Liver (tissue), 3 donors: Measurements from ENCODE around the gene TLE3.

Experiments used
- EGR1 ChIP-seq, 2 donors: IDR thresholded peaks; 2 replicates each; pipeline ENCODE4 v1.6.1; 2016 to 2018; ENCODE audit warnings: antibody characterized with exemption in 2 of 2, low read depth in 2 of 2
- GABPA ChIP-seq, 2 donors: IDR thresholded peaks in 1 of 2; conservative IDR thresholded peaks in 1 of 2; 2 replicates each; pipeline ENCODE4 v1.6.1; 2016; ENCODE audit warnings: antibody characterized with exemption in 2 of 2, mild to moderate bottlenecking in 1 of 2, moderate library complexity in 1 of 2
- TAF1 ChIP-seq: conservative IDR thresholded peaks from 2 replicates; pipeline ENCODE4 v1.6.1; 2016; ENCODE audit warnings: antibody characterized with exemption, mild to moderate bottlenecking
- TF ChIP-seq, protein P1 (sequence below): fragments of 150-350 bp; IDR thresholded peaks from 2 replicates; pipeline ENCODE4 v1.5.1; 2017; ENCODE audit warnings: improper control_type of control experiment, low read depth, low read length; ENCODE audit not compliant: missing input control
- TF ChIP-seq, protein P2 (sequence below): IDR thresholded peaks from 2 replicates; pipeline ENCODE4 v1.6.1; 2016; ENCODE audit warnings: antibody characterized with exemption, mild to moderate bottlenecking
- TF ChIP-seq, protein P3 (sequence below): IDR thresholded peaks from 2 replicates; pipeline ENCODE4 v1.6.1; 2016; ENCODE audit warnings: antibody characterized with exemption
- TF ChIP-seq, protein P4 (sequence below): IDR thresholded peaks from 2 replicates; pipeline ENCODE4 v1.6.1; 2016; ENCODE audit warnings: antibody characterized with exemption
- donor health status: healthy.
- donor health status: healthy.

DNA sequence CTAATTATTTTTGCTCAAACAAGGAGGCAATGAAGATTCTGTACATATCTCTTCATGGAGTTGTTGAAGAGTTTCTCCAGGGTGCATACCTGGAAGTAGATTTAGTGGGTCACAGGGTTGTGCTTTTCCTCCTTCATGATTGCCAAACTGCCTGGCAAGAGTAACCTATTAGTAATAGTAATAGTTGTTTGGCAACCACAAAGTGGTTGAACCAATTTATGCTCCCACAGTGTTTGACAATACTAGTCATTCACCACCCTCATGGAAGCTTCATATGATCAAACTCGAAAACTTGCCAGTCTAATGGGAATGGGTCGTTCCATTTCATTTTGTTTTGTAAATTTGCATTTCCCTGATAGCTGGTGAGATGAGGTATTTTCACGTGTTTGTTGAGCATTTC is 57.8 kb downstream of the TLE3 start:
- TF ChIP-seq, protein P1, sequence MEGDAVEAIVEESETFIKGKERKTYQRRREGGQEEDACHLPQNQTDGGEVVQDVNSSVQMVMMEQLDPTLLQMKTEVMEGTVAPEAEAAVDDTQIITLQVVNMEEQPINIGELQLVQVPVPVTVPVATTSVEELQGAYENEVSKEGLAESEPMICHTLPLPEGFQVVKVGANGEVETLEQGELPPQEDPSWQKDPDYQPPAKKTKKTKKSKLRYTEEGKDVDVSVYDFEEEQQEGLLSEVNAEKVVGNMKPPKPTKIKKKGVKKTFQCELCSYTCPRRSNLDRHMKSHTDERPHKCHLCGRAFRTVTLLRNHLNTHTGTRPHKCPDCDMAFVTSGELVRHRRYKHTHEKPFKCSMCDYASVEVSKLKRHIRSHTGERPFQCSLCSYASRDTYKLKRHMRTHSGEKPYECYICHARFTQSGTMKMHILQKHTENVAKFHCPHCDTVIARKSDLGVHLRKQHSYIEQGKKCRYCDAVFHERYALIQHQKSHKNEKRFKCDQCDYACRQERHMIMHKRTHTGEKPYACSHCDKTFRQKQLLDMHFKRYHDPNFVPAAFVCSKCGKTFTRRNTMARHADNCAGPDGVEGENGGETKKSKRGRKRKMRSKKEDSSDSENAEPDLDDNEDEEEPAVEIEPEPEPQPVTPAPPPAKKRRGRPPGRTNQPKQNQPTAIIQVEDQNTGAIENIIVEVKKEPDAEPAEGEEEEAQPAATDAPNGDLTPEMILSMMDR: no peak
- TF ChIP-seq EGR1 (IDR thresholded peaks at IDR 0.05; ENCODE audit: low read depth in 2 of 2) (no peak), GABPA (IDR thresholded peaks at IDR 0.05 in 1 of 2, conservative IDR thresholded peaks at IDR 0.05 in 1 of 2) (no peak), TAF1 (no peak)
- TF ChIP-seq, protein P2, sequence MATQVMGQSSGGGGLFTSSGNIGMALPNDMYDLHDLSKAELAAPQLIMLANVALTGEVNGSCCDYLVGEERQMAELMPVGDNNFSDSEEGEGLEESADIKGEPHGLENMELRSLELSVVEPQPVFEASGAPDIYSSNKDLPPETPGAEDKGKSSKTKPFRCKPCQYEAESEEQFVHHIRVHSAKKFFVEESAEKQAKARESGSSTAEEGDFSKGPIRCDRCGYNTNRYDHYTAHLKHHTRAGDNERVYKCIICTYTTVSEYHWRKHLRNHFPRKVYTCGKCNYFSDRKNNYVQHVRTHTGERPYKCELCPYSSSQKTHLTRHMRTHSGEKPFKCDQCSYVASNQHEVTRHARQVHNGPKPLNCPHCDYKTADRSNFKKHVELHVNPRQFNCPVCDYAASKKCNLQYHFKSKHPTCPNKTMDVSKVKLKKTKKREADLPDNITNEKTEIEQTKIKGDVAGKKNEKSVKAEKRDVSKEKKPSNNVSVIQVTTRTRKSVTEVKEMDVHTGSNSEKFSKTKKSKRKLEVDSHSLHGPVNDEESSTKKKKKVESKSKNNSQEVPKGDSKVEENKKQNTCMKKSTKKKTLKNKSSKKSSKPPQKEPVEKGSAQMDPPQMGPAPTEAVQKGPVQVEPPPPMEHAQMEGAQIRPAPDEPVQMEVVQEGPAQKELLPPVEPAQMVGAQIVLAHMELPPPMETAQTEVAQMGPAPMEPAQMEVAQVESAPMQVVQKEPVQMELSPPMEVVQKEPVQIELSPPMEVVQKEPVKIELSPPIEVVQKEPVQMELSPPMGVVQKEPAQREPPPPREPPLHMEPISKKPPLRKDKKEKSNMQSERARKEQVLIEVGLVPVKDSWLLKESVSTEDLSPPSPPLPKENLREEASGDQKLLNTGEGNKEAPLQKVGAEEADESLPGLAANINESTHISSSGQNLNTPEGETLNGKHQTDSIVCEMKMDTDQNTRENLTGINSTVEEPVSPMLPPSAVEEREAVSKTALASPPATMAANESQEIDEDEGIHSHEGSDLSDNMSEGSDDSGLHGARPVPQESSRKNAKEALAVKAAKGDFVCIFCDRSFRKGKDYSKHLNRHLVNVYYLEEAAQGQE: no peak
- TF ChIP-seq, protein P3, sequence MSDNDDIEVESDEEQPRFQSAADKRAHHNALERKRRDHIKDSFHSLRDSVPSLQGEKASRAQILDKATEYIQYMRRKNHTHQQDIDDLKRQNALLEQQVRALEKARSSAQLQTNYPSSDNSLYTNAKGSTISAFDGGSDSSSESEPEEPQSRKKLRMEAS: no peak
- TF ChIP-seq, protein P4, sequence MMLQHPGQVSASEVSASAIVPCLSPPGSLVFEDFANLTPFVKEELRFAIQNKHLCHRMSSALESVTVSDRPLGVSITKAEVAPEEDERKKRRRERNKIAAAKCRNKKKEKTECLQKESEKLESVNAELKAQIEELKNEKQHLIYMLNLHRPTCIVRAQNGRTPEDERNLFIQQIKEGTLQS: no peak
